Dendritic cell treated with granulocyte-macrophage colony-stimulating factor and Interleukin-4, amounts not matched to agents 40 ng/mL and 50 ng/mL, for 4 days (primary cell): ENCODE measurements around the gene AUNIP.
A peak's percentile ranks its signal among the peaks of the same experiment; 100 is the strongest.

Experiments
- H3K27ac Mint-ChIP-seq: one replicate; pipeline ENCODE4 v1.8.0; 2022; ENCODE audit warnings: mild to moderate bottlenecking, mixed read lengths
- H3K27me3 Mint-ChIP-seq: one replicate; pipeline ENCODE4 v1.8.0; 2022; ENCODE audit warnings: mild to moderate bottlenecking, mixed read lengths
- H3K36me3 Mint-ChIP-seq: one replicate; pipeline ENCODE4 v1.8.0; 2022; ENCODE audit warnings: low read depth, mixed read lengths
- H3K4me1 Mint-ChIP-seq: one replicate; pipeline ENCODE4 v1.8.0; 2022; ENCODE audit warnings: low read depth, mixed read lengths
- H3K4me3 Mint-ChIP-seq: one replicate; pipeline ENCODE4 v1.8.0; 2022; ENCODE audit warnings: mild to moderate bottlenecking, moderate library complexity, mixed read lengths
- H3K9me3 Mint-ChIP-seq: one replicate; pipeline ENCODE4 v1.8.0; 2022; ENCODE audit warnings: mixed read lengths
- intact Hi-C: fragments of 100-400 bp; cut with micrococcal nuclease; formaldehyde crosslinking; loops from one replicate; pipeline ENCODE4 v1.15.0; 2022

Gene AUNIP

GRCh38 chr1:25858906-25859789 lies at the start of gene AUNIP:
AUNIP (minus strand) TSS chr1:25859457; CDS start chr1:25859357, 100 bp downstream.
- Mint-ChIP-seq H3K36me3 (peaks cover 24% of the 10 kb centered on the region), H3K27me3 (no peaks in the 10 kb centered on the region), H3K27ac (peak within 1 kb of the TSS; percentile 98), H3K4me1 (peaks cover 41% of the 10 kb centered on the region), H3K9me3 (no peaks in the 10 kb centered on the region), H3K4me3 (peak within 1 kb of the TSS; percentile 94)
- intact Hi-C loops: loop anchor here (1.0 kb wide), 1 partner anchor 39 kb away; no protein-coding TSS in a partner anchor

- Mint-ChIP-seq H3K27ac (no peak overlapping the region), H3K4me1 (peaks cover 17% of the 10 kb centered on the region), H3K9me3 (no peaks in the 10 kb centered on the region), H3K4me3 (no peak overlapping the region), H3K27me3 (peaks cover 29% of the 10 kb centered on the region), H3K36me3 (no peaks in the 10 kb centered on the region)
- intact Hi-C loops: no loop called here
Measured at GRCh38 chr1:25909040-25909439, 49.8 kb upstream of the AUNIP start.

- H3K4me1 Mint-ChIP-seq: peaks cover 17% of the 10 kb centered on the region
- H3K4me3 Mint-ChIP-seq: no peak overlapping the region
- H3K27ac Mint-ChIP-seq: no peak overlapping the region
- intact Hi-C loops: no loop called here
- H3K9me3 Mint-ChIP-seq: no peaks in the 10 kb centered on the region
- H3K27me3 Mint-ChIP-seq: peaks cover 29% of the 10 kb centered on the region
- H3K36me3 Mint-ChIP-seq: no peaks in the 10 kb centered on the region
Measured at GRCh38 chr1:25908161-25908560, 48.9 kb upstream of the AUNIP start.

GRCh38 chr1:25907601-25908000 lies 48.3 kb upstream of the AUNIP start:
- no peaks in the 10 kb centered on the region for H3K9me3 Mint-ChIP-seq
- no peak overlapping the region for H3K4me3 Mint-ChIP-seq
- peaks cover 17% of the 10 kb centered on the region for H3K4me1 Mint-ChIP-seq
- H3K27ac Mint-ChIP-seq: no peak overlapping the region
- no peaks in the 10 kb centered on the region for H3K36me3 Mint-ChIP-seq
- intact Hi-C loops: no loop called here
- H3K27me3 Mint-ChIP-seq: peaks cover 27% of the 10 kb centered on the region

GRCh38 chr1:25906644-25907300 lies 47.5 kb upstream of the AUNIP start:
- no peaks in the 10 kb centered on the region for H3K9me3 Mint-ChIP-seq
- H3K4me3 Mint-ChIP-seq: peak overlapping the region; percentile 80
- no peaks in the 10 kb centered on the region for H3K36me3 Mint-ChIP-seq
- H3K27ac Mint-ChIP-seq: no peak overlapping the region
- peaks cover 27% of the 10 kb centered on the region for H3K27me3 Mint-ChIP-seq
- H3K4me1 Mint-ChIP-seq: peaks cover 17% of the 10 kb centered on the region
- intact Hi-C loops: no loop called here

GRCh38 chr1:25905680-25906643 lies 46.7 kb upstream of the AUNIP start, which contains the start of gene STMN1:
STMN1 (minus strand) TSS chr1:25906419; CDS start chr1:25904676, 1,743 bp downstream.
- peak within 1 kb of the TSS; percentile 80 for H3K4me3 Mint-ChIP-seq
- intact Hi-C loops: loop anchor here (1.0 kb wide), 1 partner anchor 92 kb away; the partner anchor contains the start of gene PAFAH2
- peaks cover 17% of the 10 kb centered on the region for H3K4me1 Mint-ChIP-seq
- peaks cover 27% of the 10 kb centered on the region for H3K27me3 Mint-ChIP-seq
- H3K27ac Mint-ChIP-seq: peak within 1 kb of the TSS; percentile 76
- H3K9me3 Mint-ChIP-seq: no peaks in the 10 kb centered on the region
- H3K36me3 Mint-ChIP-seq: peaks cover 3% of the 10 kb centered on the region

- Mint-ChIP-seq H3K36me3 (peaks cover 6% of the 10 kb centered on the region), H3K27me3 (peaks cover 27% of the 10 kb centered on the region)
- intact Hi-C loops: loop anchor here (1.0 kb wide), 1 partner anchor 93 kb away; the partner anchor contains the start of gene PAFAH2
Measured at GRCh38 chr1:25904943-25905679, 45.9 kb upstream of the AUNIP start.

DNA sequence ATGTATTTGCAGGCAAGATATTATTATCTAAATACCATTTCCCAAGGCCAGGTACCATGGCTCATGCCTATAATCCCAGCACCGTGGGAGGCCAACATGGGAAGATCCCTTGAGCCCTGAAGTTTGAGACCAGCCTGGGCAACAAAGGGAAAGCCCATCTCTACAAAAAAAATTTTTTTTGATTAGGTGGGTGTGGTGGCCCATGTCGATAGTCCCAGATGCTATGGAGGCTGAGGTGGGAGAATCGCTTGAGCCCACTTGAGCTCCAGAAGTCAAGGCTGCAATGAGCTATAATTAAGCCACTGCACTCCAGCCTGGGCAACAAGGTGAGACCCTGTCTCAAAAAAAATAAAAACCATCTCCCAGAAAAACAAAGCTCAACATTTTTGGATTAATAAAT lies 44.7 kb upstream of the AUNIP start:
- Mint-ChIP-seq H3K4me3 (no peak overlapping the region), H3K4me1 (peaks cover 17% of the 10 kb centered on the region), H3K27ac (no peak overlapping the region), H3K9me3 (no peaks in the 10 kb centered on the region), H3K27me3 (peaks cover 22% of the 10 kb centered on the region), H3K36me3 (peaks cover 6% of the 10 kb centered on the region)
- intact Hi-C loops: no loop called here

More at GRCh38 chr1:25904943-25905679, 45.9 kb upstream of the AUNIP start:
- H3K9me3 Mint-ChIP-seq: no peaks in the 10 kb centered on the region
- peaks cover 17% of the 10 kb centered on the region for H3K4me1 Mint-ChIP-seq
- H3K4me3 Mint-ChIP-seq: peak overlapping the region; percentile 80
- peak overlapping the region; percentile 76 for H3K27ac Mint-ChIP-seq

DNA sequence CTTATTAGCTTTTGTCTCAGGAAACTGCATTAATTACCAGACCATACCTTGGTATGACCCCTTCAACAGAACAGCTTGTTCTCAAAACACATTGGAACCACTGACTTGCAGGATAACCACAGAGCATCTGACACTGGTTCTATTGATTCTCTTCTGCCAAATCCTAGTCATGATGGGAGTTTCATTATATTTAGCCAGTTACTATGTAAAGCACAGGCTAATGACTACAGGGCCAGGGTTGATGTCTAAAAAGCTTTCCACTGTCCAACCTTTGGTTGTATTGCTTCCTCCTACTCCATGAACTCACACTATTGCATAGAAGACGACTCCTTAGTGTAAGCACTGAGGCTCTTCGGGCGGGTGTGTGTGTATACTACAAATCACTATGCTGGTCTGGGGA lies 43.2 kb upstream of the AUNIP start:
- Mint-ChIP-seq H3K36me3 (peaks cover 6% of the 10 kb centered on the region), H3K4me3 (no peak overlapping the region), H3K27ac (no peak overlapping the region), H3K9me3 (no peaks in the 10 kb centered on the region), H3K27me3 (peaks cover 15% of the 10 kb centered on the region), H3K4me1 (peaks cover 24% of the 10 kb centered on the region)
- intact Hi-C loops: no loop called here

GRCh38 chr1:25900219-25900618 lies 41.0 kb upstream of the AUNIP start:
- Mint-ChIP-seq H3K27me3 (no peaks in the 10 kb centered on the region), H3K27ac (no peak overlapping the region), H3K36me3 (peaks cover 6% of the 10 kb centered on the region), H3K4me3 (no peak overlapping the region), H3K4me1 (peaks cover 21% of the 10 kb centered on the region), H3K9me3 (no peaks in the 10 kb centered on the region)
- intact Hi-C loops: no loop called here

GRCh38 chr1:25899792-25900191 lies 40.5 kb upstream of the AUNIP start:
- Mint-ChIP-seq H3K4me3 (no peak overlapping the region), H3K4me1 (peaks cover 21% of the 10 kb centered on the region), H3K36me3 (peaks cover 6% of the 10 kb centered on the region), H3K27me3 (no peaks in the 10 kb centered on the region), H3K27ac (no peak overlapping the region), H3K9me3 (no peaks in the 10 kb centered on the region)
- intact Hi-C loops: no loop called here

GRCh38 chr1:25898223-25899015 lies 39.2 kb upstream of the AUNIP start:
- H3K27me3 Mint-ChIP-seq: no peaks in the 10 kb centered on the region
- no peak overlapping the region for H3K27ac Mint-ChIP-seq
- intact Hi-C loops: no loop called here
- H3K4me1 Mint-ChIP-seq: peaks cover 14% of the 10 kb centered on the region
- no peak overlapping the region for H3K4me3 Mint-ChIP-seq
- no peaks in the 10 kb centered on the region for H3K9me3 Mint-ChIP-seq
- peaks cover 6% of the 10 kb centered on the region for H3K36me3 Mint-ChIP-seq
